Measurements from ENCODE around the gene SYT1.

- TF ChIP-seq POLR2A (IDR thresholded peaks at IDR 0.05; ENCODE audit: low read depth, low read length) (no peak), TAF1 (IDR thresholded peaks at IDR 0.05; ENCODE audit: borderline replicate concordance, low read depth, low read length) (no peak), POLR2AphosphoS5 (IDR thresholded peaks at IDR 0.05; ENCODE audit: low read depth, low read length) (no peak)
Measured at GRCh38 chr12:79288911-79289310, 424.3 kb downstream of the SYT1 start.

Measured in GM12892 (cell line).